GM18873 (cell line): ENCODE data around the gene GPD2.
A peak's percentile ranks its signal among the peaks of the same experiment; 100 is the strongest.

Source experiments
- ATAC-seq: cut with Tn5 transposase; IDR thresholded peaks from one replicate; pipeline ENCODE4 v1.9.1; 2021; ENCODE audit warnings: mild to moderate bottlenecking, moderate library complexity, moderate number of reproducible peaks; ENCODE audit not compliant: unreplicated experiment, low FRiP score

GPD2 gene

DNA sequence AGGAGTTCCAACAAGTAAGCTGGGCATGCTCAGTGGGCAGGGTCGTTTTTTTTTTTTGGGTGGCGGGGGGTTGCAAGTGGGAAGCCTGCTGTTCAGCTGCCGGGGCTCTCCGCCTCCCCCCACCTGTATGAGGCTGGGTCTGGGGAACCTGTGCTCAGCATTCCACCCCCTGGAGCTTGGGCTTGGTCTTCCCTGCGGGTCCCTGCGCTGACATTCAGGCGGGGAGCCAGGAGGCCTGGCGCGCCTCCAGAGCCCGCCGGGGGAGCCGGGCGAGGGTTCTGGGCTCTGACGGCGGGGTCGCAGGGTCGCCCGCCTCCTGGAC is 822 bp upstream of the GPD2 start:
- peak; percentile 2 for ATAC-seq

DNA sequence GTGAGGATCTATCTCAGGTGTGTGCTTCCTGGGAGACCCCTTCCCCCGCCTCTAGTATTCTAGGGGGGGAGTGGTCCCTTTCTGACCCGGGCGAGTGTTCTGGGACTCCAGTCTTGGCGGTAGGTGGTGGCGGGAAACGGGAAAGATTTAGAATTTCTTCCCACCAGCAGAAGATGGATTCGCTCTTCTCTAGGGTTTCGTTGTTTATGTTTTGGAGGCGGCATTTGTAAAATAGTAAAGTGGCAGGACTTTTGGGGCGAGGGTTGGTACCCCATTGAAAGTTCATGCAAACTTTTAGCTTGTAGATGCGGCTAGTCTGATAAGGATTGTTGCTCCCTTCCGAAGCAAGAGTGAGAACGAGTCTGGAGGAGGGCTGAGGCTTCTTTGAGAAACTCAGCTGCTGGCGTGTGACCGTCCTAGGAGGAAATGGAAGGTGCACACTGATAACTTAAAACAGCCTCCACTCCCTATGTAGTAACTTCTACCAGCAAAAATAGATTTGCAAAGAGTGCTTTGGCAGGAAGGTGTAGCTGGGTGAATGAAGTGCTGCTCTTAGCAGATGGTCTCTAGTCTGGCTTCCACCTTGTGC is 412 bp downstream of the GPD2 start:
- ATAC-seq, result peak; percentile 37

DNA sequence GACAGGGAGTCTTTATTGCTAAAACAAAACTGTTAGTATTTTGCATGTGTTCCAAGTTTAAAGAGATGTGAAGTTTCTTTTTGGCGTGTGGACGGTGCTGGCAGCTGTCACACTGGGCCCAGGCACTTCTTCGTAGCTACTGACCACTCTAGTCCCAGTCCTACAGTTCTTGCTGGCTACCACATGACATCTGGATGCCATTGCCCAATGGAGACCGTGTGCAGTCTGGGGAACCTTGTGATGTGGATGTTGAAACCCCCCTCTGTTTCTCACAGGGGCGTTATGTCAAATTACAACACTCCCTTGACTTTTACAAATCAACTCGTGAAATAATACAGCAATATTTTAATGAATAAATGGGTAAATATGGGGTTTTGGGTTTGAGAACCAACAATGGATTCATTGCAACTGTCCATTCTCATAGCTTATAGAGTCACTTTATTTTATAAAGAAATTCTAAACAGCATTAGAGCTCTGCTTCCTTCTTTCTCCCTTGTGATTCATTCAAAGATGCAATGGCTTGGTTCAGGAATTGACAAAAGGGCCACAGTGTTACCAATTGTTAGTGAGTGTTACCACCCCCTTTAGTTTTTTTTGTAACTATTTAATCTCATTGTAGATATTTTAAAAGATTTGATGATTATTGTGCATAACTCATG is 1.2 kb downstream of the GPD2 start:
- ATAC-seq, result no peak

DNA sequence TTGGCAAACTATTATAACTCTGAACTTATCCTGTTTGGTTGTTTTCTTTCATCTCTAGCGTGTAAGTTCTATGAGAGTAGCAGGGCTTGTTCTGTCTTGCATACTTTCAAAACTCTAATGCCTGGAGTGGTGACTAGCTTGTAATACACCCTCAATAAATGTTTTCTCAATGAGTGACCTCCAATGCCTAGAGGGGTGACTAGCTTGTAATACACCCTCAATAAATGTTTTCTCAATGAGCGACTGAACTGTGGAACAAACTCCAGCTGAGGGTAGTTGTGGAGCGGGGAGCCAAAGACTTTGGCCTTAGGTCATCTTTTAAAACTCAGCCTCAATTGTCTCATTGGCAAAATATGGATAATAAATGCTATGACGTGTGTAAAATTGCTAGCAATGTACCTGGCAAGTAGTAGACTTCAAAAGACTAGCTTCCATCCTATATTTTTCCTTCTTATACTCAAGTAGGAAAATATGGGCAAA is 1.8 kb downstream of the GPD2 start:
- no peak for ATAC-seq

DNA sequence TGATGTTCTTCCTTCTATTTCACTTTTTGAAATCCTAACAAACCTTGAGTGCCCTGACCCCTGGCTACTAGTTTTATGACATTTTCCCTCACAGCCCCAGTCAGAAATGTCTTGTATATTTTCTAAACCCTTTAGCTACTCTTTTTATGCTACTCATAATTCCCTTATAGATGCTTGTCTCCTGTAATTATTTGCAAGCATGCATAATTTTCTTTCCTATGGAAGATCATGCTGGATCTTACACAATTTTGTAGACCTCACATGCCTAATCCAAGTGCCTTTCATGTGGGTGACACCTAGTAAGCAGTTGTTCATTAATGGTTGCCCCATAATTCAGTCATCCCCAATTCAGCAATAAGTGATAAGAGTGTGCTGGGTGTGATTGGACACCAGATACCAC is 6.9 kb downstream of the GPD2 start:
- ATAC-seq, result no peak

DNA sequence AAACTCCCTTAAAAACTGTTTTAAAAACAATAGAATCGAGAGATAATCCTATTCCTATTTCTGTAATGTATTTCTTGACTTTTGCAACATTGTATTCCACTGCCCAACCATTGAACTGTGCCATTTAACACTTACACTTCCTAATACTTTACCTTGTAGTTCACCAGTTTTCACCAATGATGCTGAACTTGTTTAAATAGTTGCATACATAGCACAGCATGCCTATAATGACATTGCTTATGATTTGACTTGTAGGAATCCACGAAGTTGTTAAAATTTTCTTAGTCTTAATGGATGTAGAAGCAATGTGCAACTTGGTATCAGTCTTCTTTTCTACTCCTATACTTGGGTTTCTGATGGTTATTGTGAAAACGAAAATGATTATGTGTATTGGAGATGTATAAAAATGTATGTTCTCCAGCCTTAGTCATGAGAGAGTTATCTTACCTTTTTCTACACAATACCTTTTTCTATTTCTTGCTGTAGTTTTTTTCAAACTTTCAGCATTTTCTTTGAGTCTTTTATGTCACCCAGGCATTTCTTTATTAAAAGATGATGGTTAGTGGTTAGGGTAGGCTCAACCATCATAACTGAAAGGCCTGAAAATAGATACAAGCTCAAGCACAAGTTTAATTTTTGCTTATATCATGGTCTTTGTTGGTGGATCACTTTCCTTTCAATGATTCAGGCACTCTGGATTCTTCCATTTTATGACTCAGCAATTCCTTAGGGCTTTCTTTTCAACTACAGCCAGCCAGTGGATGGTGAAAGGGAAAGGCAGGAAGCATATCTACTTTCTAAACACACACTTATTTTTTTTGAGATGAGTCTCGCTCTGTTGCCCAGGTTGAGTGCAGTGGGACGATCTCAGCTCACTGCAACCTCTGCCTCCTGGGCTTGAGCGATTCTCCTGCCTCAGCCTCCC is 9.4 kb downstream of the GPD2 start:
- ATAC-seq, result no peak

DNA sequence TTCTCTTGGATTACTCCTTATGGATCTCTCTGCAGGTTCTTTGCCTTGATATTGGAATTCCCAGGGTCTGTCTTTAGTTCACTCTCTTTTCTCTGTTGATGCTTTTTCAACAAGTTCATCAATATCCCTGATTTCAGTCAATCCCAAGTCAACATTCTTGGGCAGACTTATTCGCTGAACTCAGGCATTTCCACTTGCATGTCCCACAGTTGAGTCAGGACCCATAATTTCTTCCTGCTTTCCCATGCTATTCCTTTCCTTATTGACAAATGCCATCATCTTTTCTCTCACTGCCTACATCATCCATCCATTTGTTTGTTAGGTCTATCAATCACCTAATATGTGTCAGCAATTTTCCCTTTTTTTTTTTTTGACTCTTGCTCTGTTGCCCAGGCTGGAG is 11.6 kb downstream of the GPD2 start:
- ATAC-seq, result no peak

DNA sequence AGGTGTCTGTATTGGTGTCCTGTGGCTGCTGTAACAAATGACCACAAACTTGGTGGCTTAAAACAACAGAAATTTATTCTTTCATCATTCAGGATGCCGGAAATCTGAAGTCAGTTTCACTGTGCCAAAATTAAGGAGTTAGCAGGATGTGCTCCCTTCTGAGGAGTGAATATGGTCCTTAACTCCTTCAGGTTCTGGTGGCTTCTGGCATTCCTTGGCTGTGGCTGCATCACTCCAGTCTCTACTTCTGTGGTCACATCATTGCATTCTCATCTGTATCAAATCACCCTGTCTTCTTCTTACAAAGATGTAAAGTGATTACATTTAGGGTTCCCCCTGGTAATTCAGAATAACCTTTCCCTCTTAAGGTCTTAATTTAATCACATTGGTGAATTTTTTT is 12.6 kb downstream of the GPD2 start:
- no peak for ATAC-seq

DNA sequence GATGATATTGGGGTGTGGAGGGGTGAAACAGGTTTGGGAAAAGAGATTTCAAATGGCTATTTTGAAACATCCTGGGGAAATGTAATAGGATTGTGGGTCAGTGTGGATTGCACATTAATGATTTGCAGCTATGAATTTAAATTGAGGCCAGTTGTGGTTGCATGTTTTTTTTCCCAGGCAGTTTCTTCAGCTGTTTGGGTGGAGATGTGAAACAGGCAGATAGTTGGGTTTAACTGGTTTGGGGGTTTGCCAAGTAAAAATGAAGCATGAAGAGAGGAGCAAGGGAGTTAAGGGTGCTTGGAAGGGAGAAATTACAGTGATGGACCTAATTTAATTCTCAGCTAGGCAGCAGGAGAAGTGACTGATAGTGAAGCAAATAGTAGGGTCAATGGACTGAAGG is 16.8 kb downstream of the GPD2 start:
- ATAC-seq, result no peak

DNA sequence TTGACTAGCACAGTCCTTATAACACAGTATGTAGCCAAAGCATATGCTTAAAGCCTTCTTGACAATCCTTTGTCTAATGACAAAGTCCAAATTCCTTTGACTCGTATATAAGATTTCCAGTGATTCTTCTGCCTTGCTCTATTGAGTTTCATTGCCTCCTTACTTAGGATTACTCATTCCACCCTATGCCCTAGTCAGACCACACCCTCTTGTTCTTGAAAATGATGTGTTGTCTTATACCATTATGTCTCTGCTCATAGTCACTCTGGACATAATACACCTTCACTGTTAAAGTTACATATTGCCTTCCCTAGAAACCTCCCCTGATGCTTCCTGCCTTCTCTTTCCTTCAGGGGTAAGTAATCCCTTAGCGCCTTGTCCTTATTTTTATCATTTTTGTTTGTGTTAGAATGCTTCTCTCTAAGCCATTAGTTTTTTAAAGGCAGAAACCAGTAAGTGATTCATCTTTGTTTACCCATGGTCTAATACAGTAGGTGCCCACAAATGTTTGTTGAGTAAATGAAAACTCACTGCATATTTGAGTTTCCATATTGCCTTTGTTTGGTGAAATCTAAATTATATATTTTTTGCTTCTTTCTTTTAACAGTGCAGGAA is 19.3 kb downstream of the GPD2 start:
- ATAC-seq, result peak; percentile 51

DNA sequence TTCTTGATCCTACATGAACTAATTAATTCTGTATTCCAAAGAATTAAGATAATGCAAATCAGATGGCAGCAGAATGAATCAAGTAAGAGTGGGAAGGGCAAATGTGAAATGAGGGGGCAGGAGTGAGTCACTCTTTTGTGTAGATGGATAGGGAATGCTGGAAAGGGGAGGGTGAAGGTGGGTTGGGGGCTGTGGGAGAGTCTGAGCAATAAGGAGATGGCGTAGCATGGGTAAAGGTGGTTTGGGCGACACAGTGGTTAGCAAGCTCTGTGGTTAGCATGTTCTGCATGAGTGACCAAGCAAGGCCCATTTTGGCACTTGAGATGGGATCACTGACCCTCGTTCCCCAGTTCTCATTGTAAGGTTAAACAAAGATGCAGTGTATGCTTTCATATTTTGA is 20.4 kb downstream of the GPD2 start:
- peak; percentile 74 for ATAC-seq

DNA sequence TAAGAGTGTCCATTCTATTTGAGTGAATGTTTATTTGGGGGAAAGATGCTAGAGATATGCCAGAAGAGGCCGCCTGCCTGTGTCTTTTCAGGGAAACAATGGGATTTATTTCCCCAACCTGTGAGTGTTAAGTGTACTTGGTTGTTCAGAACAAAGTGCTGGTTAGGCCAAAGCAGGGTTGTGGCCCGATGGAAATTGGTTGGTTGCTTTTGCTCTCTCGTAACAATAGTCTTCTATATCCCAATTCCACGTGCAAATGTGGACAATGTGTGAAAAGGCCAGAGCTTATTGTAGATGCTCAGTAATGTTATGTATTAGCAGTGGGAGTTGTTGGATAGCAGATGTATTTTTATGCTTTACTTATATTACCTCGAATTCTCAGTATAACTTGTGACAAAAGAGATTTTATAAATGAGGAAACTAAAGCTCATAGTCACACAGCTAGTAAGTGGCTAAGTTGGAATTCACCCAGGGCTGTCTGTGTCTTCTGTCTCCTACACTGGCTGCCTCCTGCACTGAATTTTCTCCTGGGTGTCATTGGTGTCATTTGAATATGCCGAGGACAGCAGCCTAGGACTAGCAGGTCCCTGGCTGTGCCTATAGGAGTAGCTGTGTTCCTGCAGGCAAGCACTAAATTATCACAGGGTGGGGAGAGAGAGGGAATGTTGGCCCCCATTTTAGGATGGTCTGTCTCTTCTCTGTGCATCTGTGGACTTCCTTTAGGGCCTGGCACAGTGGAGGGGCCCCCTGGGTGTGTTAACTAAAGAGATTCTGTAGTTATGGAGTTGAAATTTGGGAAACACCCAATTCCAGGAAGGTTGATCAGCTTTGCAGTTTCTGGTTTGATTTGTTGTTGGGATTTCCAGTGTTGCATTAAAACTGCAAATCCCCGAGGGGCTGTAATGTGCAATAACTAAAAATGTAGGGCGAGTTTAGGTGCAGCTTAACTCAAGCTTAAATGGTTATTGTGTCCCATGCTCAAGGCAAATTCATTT is 21.6 kb downstream of the GPD2 start:
- no peak for ATAC-seq

DNA sequence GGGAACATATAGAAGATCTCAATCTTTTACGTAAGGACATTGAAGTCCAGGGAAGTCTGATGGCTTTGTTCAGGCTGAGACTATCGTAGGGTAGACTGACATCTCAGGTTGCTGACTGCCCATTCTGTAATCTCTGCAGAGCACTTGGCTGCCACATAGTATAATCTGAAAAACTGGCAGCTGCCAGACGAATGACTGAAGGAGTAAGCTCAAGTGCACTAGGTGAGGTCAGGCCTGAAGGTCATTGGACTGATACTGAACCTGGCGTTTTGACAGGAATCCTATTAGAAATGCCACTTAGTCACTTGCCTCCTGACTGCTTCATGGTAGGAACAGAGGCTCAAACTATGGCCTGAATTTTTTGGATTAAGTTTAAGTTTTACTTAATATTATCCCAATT is 23.5 kb downstream of the GPD2 start:
- no peak for ATAC-seq

DNA sequence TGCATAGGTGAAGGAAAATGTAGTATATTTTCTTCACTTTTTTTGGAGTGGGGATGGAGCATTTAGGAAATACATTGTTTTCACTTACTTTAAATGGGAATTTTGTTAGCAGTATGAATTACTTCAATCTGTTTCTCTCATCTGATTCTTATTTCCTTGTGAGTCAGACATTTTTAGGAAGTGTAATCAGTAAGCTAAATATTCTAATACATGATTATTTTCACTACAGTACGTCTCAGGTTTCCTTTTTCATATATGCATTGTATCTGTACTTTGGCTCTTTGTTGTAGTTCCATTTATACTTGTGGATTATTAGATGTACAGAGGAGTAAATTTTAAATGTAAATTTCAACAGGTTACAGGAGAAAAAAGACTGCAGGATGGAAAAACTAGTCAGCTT is 27.9 kb downstream of the GPD2 start:
- no peak for ATAC-seq

DNA sequence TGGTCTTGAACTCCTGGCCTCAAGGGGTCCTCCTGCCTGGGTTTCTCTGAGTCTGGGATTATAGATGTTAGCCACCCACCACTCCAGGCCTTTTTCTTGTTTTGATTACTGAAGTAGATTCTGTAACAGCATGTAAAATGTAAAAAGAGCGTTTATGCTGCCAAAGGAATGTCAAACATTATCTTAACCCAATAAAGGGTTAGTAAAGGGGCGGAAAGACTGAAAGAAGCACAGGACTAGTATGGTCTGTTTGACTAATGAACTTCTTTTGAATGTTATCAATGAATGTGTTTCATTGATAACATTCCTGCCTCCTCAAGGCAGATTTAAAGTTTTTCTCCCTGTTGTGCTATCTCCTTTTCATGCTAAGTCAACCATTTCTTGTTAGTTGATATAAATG is 29.4 kb downstream of the GPD2 start:
- ATAC-seq, result no peak

DNA sequence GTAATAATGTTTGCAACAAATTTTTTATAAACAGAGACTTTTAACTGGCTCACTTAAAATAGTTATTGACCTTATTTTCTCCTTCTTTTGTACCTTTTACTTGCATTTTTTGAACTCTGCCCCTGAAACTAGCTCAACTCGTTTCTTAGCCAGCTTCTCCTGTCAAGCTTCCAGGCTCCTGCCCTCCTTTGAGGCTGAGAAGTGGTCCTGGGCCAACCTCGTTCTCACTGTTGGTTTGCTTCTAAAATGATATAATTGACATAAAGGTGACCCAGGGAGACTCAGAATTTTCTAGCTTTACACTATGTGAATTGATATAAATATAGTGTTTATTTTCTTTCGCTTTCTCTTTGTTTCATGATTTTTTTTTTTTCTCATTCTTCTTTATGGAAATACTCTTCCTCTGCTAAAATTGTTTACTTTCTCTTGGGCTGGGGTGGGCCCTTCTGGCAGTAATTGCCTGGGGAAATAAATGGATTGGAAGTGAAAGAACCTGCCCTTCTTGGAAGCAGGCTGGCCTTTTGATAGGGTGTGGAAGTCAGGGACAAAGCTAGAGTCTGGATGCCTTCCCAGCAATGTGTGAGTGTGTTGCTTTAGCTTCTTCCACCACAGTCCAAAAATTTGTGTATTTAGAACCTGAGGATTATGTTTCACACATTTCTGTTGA is 30.7 kb downstream of the GPD2 start:
- ATAC-seq, result no peak

DNA sequence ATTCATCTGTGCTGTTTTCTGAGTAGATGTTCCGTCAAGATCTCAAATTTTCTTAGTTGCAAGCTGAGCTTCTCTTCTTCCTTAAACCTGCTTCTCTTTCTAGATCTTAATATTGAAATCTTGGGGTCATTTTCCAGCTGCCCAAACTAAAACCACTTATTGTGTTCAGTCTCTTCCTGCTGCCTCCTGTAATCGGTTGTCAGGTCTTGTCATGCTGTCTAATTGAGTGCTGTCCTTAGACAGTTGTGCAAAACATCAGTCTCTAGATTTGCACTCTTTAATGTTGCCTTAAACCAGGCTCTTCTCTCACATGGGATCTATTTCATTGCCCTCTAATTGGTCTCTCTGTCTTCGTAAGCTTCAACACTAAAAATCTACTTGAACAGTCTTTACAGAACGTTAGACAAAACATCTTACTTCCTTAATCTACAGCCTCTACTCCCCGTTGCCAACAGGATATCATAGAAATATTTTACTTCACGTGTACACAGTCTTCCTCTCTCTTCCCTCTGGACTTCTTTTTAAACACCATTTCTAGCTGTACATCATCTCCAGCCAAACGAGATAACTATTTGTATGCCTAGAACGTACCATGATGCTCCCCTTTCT is 34.9 kb downstream of the GPD2 start:
- ATAC-seq, result no peak

DNA sequence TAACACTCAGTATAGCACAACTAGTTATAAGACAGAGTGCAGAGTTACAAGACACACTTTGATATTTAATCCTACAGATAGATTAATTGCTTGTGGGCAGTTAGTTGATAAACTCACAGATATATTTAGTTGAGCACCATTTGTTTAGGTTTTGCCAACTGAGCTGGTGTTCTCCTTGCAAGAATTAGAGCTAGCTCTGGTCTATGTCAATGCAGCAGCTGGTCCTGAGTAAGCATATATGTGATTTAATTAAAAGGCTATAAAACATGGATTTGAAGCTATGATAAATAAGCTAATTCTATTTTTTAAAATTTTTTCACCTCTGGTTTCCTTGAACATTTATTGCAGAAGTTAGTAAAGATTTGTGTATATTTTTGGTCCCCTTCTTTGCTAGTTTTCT is 35.6 kb downstream of the GPD2 start:
- no peak for ATAC-seq

DNA sequence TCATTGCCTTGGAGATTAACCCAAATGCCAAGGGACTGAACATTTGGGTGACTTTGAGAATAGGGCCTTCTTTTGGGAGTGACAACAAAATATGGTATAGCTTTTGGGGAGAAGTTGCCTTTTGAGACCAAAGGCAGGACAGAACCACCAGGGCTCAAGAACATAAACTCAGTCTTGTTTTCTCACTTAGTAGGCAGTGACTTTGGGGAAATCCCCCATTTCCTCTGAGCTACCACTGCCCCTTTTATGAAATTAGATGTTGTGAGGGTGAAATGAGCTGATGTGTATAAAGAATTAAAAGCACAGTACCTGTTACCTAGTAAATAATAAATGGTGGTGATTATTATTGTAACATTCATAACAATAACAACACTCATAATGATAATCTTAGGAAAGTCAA is 36.5 kb downstream of the GPD2 start:
- peak; percentile 44 for ATAC-seq
